Hematopoietic multipotent progenitor cell treated with erythropoietin and hydrocortisone succinate and interleukin-3 and kit ligand, for 6 days (in vitro differentiated cells): ENCODE data around the gene KAZALD1.

ENCODE experiments used
- DNase-seq: peaks from one replicate; pipeline ENCODE4 v3.0.0-alpha.2; 2015

The KAZALD1 gene, protein sequence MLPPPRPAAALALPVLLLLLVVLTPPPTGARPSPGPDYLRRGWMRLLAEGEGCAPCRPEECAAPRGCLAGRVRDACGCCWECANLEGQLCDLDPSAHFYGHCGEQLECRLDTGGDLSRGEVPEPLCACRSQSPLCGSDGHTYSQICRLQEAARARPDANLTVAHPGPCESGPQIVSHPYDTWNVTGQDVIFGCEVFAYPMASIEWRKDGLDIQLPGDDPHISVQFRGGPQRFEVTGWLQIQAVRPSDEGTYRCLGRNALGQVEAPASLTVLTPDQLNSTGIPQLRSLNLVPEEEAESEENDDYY

DNA sequence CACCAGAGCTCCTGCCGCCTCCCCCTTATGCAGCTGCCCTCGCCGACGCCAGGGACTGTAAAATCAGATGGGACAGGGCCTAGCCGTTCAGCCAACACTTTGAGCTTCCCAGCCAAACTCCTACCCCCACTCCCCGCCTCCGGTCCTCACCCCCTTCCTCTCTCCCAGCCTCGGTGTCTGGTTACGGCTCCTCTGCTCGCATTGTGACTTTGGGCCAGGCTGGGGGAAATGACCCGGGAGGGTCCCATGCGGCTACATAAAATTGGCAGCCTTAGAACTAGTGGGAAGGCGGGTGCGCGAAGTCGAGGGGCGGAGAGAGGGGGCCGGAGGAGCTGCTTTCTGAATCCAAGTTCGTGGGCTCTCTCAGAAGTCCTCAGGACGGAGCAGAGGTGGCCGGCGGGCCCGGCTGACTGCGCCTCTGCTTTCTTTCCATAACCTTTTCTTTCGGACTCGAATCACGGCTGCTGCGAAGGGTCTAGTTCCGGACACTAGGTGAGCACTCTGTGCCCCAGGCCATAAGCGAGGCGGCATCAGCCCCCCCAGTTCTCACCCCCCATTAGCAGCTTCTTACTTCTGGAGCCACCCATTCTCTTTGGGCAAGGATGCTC is at the start of gene KAZALD1:
Gene KAZALD1 (plus strand): TSS at position 366 of the 608 bp plus-strand sequence. CDS start 604 bp downstream, outside the sequence.
- DNase-seq, result no peak

DNA sequence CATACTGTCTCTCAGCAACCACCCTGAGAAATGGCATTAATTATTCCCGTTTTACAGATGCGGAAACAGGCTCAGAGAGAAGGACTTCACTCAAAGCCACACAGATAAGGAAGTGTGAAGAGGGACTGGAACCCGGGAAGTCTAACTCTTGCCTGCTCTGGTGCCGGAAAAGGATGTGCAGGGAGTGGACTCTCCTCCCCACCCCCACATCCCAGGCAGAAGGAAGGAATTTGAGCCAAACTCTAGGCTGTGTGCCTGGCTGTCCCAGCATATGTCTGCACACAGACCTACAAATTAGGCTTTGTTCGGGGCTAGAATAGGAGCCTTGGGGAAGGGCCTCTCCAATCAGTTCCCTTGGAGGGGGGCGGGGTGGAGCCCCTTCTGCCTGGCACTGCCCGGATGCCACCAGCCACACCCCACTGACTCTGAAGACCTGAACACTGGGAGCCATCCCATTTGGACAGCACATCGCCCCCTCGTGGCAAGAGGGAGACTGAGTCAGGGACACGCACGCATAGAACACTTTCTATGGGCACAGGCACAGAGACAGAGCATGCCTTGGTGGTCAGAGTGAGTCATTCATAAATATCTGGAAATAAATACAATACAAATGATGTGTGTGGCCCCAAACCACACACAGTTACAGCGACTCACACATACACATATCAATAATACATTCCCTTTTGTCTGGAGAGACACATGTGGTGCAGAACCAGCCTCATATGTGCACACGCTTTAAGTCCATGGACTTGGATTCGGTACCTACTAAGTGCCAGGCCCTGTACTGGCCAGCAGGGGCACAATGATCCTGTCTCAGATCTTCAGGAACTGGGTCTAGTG is 49.0 kb upstream of the KAZALD1 start:
- peak; percentile 97 for DNase-seq

DNA sequence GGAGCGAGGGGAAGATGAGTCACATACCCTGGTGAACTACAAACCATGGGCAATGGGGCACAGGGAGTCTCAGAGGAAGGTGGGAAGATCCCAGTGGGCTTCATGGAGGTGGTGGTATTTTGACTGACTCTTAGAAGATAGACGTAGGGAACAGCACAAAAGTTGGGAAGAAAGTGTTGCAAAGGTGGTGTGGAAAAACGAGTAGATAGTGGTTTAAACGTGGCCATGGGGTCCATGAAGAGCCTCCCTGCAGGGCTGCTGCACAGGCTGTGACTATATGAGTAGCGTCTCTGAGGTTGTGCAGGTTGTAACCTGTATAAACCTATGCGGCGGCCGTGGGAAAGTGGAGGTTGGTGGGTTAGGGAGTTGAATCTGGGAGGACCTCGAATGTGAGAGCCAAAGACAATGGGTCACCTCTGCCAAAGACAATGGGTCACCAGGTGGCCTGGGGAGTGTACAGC is 48.4 kb upstream of the KAZALD1 start:
- no peak for DNase-seq

DNA sequence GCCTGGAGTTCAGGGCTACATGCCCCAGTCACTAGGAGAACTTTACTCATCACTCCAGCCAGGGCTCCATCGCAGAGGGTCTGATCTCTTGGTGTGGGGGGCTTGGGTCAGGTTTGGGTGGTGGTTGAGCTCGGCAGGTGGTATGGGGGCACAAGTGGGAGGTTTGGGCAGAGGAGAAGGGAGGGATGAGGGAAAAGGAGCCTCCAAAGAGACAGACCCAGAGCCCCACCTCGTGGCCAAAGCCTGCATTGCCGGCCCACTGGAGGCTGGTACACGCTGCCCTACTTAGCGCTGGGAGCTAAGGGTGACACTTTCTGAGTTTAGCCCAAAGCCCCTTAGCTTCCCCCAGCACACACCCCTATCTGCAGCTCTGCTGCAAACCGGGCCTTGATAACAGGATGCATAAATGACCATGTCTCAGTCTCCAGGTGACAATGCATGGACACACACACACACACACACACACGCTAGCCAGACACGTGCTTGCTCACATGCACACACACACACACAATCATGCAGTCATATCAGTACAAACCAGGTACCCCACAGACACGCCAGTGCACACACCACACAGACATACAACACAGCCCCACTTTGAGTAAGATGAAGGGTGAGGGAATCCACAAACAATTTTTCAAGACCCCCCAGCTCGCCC is 47.4 kb upstream of the KAZALD1 start:
- peak; percentile 86 for DNase-seq

DNA sequence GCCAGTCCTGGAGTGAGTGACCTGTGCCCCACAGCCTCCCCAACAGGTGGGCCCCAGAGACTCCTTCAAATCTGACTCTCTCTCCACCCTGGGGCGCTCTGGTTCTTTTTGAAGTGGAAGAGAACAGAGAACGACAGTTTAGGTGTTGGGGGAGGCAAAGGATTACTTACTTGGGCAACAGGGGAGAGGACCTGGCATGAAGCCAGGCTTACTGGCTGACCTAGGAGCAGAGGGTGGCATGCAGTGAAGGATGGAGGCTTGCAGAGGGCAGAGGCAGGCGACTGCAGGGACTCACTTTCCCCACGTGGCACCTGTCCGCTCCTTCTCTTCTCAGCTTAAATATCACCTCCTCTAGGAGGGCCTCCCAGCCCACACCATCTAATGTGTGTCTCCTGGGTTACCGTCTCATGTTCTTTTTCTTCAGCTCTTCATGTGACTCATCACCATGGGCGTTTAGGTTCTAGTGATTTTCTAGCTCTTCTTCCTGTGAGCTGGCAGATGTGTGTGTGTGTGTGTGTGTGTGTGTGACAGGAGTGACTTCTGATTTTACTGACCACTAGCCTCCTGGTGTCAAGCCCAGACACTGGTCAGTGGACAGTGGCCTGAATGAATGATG is 46.7 kb upstream of the KAZALD1 start:
- peak; percentile 47 for DNase-seq

DNA sequence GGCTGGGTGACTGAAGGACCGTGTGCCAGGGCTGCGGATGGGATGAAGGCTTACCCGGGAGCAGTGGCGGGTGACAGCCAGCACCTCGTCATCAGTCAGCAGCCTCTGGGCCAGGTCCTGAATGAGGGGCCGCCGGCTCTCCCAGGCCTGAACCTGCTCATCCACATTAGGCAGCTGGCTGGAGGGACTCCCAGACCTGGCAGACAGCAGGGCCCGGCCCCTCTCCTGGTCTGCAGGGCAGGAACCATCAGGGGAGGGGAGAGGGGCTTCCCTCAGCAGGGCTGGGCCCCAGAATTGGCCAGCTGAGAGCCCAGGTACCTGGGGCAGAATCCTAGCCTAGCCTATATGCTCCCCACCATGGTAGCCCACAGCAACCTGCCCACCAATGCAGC is 46.2 kb upstream of the KAZALD1 start:
- no peak for DNase-seq

DNA sequence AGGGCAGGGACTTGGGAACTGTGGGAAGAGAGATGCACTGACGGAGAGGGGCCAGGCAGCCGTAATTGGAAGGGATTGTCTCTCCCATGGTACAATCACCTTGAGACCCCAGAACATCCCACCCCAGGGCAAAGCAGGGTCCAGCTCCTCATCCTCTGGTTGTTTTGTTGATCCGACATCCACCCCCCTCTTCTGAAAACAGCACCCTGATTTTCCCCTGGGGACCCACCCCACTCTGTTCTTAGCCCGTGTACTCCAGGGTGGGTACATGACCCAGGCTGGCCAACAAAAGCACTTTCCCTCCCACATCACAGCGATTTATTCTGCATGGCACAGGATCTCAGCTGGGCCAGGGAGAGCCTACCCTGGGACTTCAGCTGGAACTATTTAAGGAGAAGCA is 45.0 kb upstream of the KAZALD1 start:
- DNase-seq, result no peak

DNA sequence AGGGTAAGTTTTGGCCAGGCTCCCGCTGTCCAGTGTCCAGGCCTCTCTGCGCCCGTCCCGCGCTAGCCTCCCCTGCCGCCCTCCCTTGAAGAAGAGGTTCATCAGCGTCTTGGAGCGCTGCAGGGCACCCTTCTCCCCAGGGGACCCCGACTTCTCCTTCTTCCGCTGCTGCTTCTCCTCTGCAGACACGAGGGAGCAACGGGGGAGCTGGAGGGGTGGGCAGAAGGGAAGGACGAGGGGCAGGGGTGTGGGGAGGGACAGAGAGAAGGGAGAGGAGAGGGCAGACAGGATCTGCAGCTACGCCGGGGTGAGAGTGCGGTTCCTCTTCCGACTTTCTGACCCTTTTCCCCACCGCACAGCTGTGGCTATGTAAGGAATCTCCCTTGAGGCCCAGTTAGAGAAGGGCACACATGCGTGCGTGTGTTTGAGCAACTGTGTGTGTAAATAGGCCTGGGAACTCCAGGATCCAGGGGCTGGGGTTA is 43.6 kb upstream of the KAZALD1 start:
- DNase-seq, result no peak

DNA sequence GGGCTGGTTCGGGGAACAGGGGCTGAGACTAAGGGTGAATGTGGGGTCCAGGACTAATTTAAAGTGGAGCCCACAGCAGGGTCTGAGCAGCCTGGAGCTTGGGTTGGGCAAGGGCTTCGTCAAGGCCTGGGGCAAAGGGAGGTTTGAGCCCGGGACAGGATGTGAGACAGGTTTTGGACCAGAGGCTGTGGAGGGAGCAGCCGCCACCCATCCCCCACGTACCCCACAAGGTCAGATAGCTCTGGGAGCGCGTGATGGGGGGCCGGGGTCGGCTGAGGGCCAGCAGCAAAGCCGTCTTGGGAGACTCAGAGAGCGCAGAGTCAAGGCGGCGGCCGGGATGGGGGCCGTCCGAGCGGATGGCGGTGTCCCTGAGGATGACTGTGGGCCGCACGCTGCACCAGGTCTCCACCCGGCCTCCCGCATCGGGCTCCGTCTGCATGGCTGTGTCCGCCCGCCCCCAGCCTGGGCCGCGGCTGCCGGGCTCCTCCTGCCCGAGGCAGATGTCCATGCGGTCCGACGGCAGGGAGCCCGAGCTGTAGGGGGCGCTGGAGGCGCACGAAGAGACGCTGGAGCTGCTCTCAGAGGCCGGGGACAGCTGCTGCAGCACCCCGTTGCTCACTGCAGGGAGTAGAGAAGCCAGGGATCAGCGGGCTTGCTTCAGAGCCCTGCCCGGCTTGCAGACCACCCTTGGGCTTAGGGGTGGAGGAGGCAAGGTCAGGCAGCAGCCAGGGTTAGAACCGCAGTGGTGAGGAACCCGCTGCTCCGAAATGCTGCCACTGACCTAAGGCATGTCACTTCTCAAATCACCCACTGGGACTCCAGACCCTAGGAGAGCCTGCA is 43.0 kb upstream of the KAZALD1 start:
- peak; percentile 88 for DNase-seq

DNA sequence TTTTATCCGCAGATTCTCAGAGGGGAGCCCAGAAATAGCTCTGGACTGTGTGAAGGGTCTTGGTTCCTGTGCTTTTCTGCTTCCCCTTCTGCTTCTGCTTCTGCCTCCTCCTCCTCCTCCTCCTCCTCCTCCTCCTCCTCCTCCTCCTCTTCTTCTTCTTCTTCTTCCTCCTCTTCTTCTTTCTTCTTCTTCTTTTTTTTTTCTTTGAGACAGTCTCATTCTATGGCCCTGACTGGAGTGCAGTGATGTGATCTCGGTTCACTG is 42.4 kb upstream of the KAZALD1 start:
- no peak for DNase-seq

DNA sequence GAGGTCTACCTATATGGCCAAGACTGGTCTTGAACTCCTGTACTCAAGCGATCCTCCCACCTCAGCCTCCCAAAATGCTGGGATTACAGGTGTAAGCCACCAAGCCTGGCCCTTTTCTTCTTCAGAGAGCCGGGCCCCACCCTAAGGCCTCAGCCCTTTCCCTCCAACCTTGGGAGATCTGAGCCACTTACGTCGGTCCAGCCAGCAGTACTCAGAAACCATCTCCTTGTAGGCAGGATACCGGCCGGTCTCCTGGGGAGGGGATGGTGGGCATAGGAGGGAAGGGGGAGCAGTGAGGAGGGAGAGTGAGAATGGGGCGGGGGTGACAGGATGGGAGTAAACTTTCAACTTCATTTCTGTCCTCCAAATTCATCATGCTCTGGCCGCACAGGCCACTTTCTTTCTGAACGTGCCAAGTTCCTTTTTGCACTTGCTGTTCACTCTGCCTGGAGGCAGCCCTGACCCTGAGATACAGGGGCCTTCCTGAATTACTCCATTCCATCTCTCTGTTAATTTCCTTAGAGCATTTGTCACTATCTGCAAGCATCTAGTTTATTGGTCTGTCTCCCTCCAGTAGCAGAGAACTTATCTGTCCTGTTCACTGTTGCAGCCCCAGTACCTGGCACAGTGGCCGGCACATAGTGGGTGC is 41.2 kb upstream of the KAZALD1 start:
- no peak for DNase-seq

DNA sequence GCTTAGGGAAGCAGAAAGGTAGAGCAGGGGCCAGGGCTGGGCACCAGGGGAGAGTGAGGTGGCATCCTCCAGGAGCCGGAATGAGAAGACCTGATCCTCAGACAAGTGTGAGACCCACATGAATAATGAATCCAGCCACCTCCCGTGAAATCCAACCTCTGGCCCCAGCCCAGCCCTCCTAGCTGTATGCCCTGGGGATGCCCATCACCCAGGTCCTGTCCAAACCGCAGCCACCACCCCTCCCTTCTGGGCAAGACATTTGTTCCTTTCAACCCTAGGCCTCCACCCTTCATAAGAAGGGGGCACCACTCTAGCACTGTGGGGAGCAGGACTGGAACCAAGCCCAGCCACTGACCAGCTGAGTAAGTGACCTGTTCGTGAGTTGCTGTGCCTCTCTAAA is 40.5 kb upstream of the KAZALD1 start:
- no peak for DNase-seq

DNA sequence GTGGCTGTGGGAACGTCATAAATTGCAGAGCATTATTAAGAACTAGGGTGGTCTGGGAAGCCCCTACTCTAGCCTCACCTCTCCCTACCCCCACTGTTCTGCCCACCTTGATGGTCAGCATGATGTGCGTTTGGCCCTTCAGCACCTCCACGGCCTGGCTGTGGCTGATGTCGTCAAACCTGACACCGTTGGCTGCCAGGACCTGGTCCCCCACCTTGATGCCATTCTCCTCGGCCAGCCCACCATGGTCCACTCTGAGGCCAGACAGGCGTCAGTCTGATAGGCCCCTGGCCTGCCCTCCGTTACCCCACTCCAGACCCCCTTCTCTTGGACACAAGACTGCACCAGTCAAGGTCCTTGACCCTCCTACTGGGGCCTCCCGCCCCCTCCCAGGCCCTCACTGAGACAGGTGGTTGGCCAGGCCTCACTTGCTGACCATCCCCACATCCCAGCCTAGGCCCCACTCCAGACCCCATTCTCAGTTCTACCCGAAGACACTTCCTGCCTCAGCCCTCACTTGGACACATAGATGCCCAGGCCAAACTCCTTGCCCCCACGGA is 40.0 kb upstream of the KAZALD1 start:
- no peak for DNase-seq

DNA sequence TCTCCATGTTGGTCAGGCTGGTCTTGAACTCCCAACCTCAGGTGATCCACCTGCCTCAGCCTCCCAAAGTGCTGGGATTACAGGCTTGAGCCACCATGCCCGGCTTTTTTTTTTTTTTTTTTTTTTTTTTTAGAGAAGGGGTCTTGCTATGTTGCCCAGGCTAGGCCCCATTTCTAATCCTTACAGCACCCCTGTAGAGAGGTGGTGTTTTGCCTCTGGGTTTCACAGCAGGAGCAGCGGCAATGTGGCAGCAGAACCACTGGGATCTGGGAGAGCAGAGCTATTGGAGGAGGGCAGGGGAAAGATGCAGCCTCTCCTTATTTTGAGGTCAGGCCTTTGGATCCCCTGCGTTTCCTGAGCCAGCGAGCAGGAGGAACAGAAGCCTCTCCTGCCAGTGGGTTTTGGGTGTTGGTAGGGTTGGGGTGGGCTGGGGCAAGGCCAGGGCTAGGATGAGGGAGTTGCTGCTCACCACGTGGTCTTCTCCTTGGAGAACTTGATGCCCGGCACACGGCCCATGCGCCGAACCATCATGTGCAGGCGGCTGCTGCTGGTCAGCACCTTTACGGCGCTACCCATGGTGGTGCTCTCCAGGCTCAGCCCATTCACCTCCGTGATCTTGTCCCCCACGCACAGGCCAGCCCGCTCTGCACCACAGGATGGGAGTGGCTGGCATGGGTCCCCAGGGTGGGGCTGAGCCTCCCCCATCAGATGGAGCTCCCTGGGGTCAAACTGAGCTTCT is 38.7 kb upstream of the KAZALD1 start:
- DNase-seq, result no peak

DNA sequence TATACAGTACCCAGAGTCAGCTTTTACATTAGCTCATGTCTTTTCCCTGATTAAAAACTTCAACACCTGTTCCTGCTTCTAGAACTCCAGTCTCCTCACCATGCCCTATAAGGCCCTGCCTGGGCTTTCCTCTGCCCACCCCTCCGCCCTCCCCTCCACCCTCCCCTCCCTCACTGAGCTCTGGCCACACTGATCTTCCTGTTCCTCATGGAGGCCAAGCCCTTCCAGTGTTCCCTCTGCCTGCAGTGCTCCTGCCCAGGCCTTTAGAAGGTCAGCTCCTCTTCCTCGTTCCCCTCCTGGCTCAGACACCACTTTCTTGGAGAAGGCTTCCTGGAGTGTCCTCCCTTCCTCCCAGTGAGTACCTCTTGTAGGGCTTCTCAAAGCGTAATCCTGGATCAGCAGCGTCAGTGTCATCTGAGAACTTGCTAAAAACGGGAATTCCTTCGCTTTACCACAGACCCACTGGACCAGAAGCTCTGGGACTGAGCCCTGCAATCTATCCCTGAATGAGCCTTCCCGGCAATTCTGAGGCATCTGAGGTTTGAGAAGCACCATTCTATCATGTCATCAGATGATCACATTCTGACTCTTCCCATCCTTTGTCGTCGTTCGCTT is 34.6 kb upstream of the KAZALD1 start:
- DNase-seq, result no peak

DNA sequence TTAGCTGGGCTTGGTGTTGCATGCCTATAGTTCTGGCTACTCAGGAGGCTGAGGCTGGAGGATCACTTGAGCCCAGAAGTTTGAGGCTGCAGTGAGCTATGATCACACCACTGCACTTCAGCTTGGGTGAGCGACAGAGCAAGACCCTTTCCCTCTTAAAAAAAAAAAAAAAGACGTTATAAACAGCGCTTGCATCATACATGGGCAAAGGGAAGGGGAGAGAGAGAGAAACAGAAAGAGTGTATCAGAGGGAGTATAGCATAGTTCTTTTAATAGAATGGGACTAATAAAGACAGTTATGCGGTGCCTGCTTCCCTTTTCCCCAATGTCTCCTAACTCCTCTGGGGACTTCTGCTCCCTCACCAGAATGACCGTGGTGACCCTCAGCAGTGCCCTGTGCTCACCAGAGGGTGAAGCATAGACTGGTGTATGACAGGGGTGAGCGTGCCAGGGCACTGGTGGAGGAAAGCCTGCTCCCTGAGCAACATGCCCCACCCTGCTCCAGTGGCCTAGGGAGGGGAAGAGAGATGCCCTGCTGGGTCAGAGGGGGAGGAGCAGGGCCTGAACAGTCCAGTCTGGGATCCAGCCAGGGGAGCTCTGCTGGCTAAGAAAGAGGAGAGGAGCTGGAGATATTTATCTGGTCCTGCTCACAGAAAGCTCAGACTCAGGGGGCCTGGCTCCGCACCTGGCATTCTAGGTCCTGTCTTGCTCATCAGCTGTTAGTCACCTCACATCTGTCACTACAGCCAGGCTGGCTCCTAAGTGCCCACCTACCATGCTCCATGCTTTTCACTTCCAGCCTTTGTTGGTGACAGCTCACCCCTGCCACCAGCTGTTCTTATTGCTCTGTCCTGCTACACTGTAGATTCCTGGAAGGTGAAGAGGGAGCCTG is 33.1 kb upstream of the KAZALD1 start:
- no peak for DNase-seq

DNA sequence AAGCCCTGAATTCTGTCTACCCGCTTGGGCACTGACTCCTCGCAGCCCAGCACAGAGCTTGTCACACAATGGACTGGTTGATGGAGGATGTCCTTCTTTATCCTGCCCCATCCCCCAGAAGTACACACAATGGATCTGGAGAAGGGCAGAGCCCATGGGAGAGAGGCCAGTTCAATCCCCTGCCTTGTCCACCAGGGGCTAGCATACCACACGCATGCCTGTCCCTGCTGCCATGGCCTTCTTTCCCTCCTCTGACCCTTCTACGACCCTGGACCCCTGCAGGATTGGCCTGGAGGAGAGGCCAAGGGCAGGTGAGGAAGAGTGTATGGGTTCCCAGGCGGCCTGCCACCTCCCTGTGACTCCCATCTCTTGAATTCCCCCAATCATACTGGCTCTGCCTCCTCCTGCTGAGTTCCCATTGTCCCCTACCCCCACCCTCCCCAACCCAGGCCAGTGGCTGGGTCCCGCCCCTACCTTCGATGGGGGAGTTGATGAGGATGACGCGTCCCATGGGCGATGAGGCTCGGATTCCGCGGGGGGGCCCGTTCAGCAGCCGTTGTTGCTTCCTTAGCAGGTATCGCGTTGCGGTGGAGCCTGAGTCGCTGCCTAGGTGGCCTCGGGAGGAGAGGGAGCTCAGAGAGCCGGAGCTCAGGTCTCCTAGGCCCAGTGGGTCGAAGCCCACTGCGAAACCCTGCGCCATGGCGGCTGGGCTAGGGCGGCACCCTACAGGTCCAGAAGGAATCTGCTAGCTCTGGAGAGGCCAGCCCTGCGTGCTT is 32.1 kb upstream of the KAZALD1 start:
- DNase-seq, result no peak
